Purkinje cell (primary cell): ENCODE data around the gene C3orf62. TPM values are rescaled to one million over a fixed set of nuclear protein-coding genes. Genes with fewer than 3 reads are reported as not detected.

ENCODE experiments used
- polyA plus RNA-seq: library from polyadenylated mRNA; unstranded; fragments of >200 nt; fragmentation: Nextera tagmentation; gene quantifications from 2 replicates; pipeline ENCODE4 v1.2.1, GENCODE V29; 2014

The C3orf62 gene
- 6.3 and 6.5 TPM in 2 replicates for polyA plus RNA-seq

DNA sequence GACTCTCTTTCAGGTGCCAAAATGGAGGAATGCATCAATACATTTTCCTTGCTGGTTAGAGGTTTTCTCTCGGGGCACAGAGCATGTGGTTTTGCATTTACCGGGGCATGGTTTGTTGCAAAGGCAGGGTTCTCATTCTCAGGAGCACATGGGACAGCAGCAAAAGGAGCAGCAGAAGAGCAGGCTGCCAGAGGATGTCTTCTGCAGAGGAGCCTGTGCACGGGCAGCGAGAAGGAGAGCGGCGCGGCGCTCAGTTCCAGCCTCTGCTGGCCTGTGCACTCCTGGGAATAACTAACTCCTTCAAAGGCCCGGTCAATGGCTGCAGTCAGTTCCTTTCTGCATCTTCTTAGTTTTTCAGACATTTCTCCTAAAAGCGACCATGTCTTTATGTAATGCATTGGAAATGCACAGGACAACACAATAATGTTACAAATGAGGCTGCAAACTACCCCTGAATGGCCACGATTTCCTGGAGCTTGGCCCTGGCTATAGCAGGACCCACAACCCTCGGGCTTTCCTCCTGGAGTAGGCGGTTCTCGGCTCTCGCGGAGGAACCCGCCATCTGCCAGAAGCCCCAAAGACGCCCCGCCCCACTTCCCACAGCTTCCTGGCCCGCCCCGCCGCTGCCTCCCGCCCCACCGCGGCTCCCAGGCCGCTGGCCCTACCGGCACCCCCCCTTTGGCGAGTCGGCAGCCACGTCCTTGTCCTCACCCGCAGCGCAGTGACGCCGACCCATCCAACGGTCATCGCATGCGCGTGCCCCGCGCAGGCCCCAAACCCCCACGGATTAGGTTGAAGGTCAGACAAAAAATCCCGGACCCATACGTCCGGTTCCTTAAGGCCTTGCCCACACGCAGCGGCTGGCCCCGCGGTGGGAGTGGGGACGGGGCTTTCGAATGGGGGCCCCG is at the start of gene C3orf62:
Gene C3orf62 (minus strand): TSS at position 758 of the 908 bp plus-strand sequence. CDS start 360 bp downstream, at position 398.

Other genes starting within 250 kb of the C3orf62 start
- gene IMPDH2, start 247.8 kb downstream of the C3orf62 start, polyA plus RNA-seq: 45.7 and 59.5 TPM in 2 replicates
- 23.9 and 36.7 TPM in 2 replicates for gene QRICH1, start 183.2 kb downstream of the C3orf62 start, polyA plus RNA-seq
- 58.5 and 59.6 TPM in 2 replicates for gene QARS1, start 172.5 kb downstream of the C3orf62 start, polyA plus RNA-seq
- 2.1 and 3.5 TPM in 2 replicates for gene USP19, start 156.4 kb downstream of the C3orf62 start, polyA plus RNA-seq
- gene LAMB2, start 144.2 kb downstream of the C3orf62 start, polyA plus RNA-seq: 12.6 and 20.2 TPM in 2 replicates
- gene CCDC71, start 110.9 kb downstream of the C3orf62 start, polyA plus RNA-seq: 0.71 TPM in 1 of 2 replicates, not detected in the other
- 3.0 TPM in 1 of 2 replicates, not detected in the other for gene KLHDC8B, start 105.6 kb downstream of the C3orf62 start, polyA plus RNA-seq
- 26.0 and 28.0 TPM in 2 replicates for gene USP4, start 62.8 kb upstream of the C3orf62 start, polyA plus RNA-seq
- 80.7 and 108 TPM in 2 replicates for gene GPX1, start 81.1 kb upstream of the C3orf62 start, polyA plus RNA-seq
- gene RHOA, start 134.7 kb upstream of the C3orf62 start, polyA plus RNA-seq: 148 and 151 TPM in 2 replicates
- gene TCTA, start 135.2 kb upstream of the C3orf62 start, polyA plus RNA-seq: 7.7 and 9.9 TPM in 2 replicates
- 3.4 and 3.8 TPM in 2 replicates for gene AMT, start 145.2 kb upstream of the C3orf62 start, polyA plus RNA-seq
- 4.1 and 6.9 TPM in 2 replicates for gene NICN1, start 152.1 kb upstream of the C3orf62 start, polyA plus RNA-seq
- 4.3 and 5.5 TPM in 2 replicates for gene DAG1, start 193.0 kb upstream of the C3orf62 start, polyA plus RNA-seq